Liver (tissue), 3 donors: ENCODE data around the gene KRTAP20-3.

Experiments
- ATF3 ChIP-seq: IDR thresholded peaks from 2 replicates; pipeline ENCODE4 v1.6.1; 2016; ENCODE audit warnings: antibody characterized with exemption
- CTCF ChIP-seq: fragments of 150-350 bp; IDR thresholded peaks from 2 replicates; pipeline ENCODE4 v1.5.1; 2017; ENCODE audit warnings: improper control_type of control experiment, low read depth, low read length; ENCODE audit not compliant: missing input control
- HNF4A ChIP-seq, 2 donors: conservative IDR thresholded peaks; 2 replicates each; pipeline ENCODE4 v1.6.1; 2016; ENCODE audit warnings: antibody characterized with exemption in 2 of 2, mild to moderate bottlenecking in 2 of 2
- HNF4G ChIP-seq: IDR thresholded peaks from 2 replicates; pipeline ENCODE4 v1.6.1; 2016; ENCODE audit warnings: antibody characterized with exemption
- JUND ChIP-seq, 2 donors: IDR thresholded peaks; 2 replicates each; pipeline ENCODE4 v1.6.1; 2016; ENCODE audit warnings: antibody characterized with exemption in 2 of 2
- NR2F2 ChIP-seq: IDR thresholded peaks from 2 replicates; pipeline ENCODE4 v1.6.1; 2016; ENCODE audit warnings: antibody characterized with exemption
- REST ChIP-seq: IDR thresholded peaks from 2 replicates; pipeline ENCODE4 v1.6.1; 2016; ENCODE audit warnings: antibody characterized with exemption, mild to moderate bottlenecking
- RXRA ChIP-seq, 2 donors: IDR thresholded peaks; 2 replicates each; pipeline ENCODE4 v1.6.1; 2017 to 2018; ENCODE audit warnings: antibody characterized with exemption in 2 of 2, mild to moderate bottlenecking in 1 of 2
- SP1 ChIP-seq: IDR thresholded peaks from 2 replicates; pipeline ENCODE4 v1.6.1; 2018; ENCODE audit warnings: antibody characterized with exemption, mild to moderate bottlenecking
- TAF1 ChIP-seq: conservative IDR thresholded peaks from 2 replicates; pipeline ENCODE4 v1.6.1; 2016; ENCODE audit warnings: antibody characterized with exemption, mild to moderate bottlenecking
- YY1 ChIP-seq: IDR thresholded peaks from 2 replicates; pipeline ENCODE4 v1.6.1; 2016; ENCODE audit warnings: antibody characterized with exemption, mild to moderate bottlenecking
- donor health status: healthy.
- donor health status: healthy.

- TF ChIP-seq CTCF, result no peak
- no peak for TF ChIP-seq JUND (IDR thresholded peaks at IDR 0.05)
- no peak for TF ChIP-seq HNF4G
- no peak for TF ChIP-seq HNF4A (conservative IDR thresholded peaks at IDR 0.05)
- TF ChIP-seq RXRA (IDR thresholded peaks at IDR 0.05), result no peak
- no peak for TF ChIP-seq TAF1
- TF ChIP-seq NR2F2, result no peak
- TF ChIP-seq YY1, result no peak
- no peak for TF ChIP-seq SP1
- no peak for TF ChIP-seq REST
- TF ChIP-seq ATF3, result no peak
These were observed 26.5 kb upstream of the KRTAP20-3 start, which contains the start of gene KRTAP20-1 for GRCh38 chr21:30616125-30616524.
